HepG2 (cell line): ENCODE data around the gene ATP5F1E. TPM values are rescaled to one million over a fixed set of nuclear protein-coding genes. Genes with fewer than 3 reads are reported as not detected.

Source experiments
- AGO1 ChIP-seq: fragments of 200-400 bp; formaldehyde crosslinking; IDR thresholded peaks from 2 replicates; pipeline ENCODE4 v1.6.1; 2017; ENCODE audit warnings: mild to moderate bottlenecking, low read depth, low read length, moderate library complexity; ENCODE audit not compliant: poor library complexity, severe bottlenecking
- ARHGAP35 ChIP-seq: sonication (generic); formaldehyde crosslinking; IDR thresholded peaks from 2 replicates; pipeline ENCODE4 v1.9.0; 2022; ENCODE audit warnings: mild to moderate bottlenecking, inconsistent platforms, moderate library complexity, missing genetic modification reagents, borderline replicate concordance
- GPBP1L1 ChIP-seq: sonication (generic); formaldehyde crosslinking; IDR thresholded peaks from 2 replicates; pipeline ENCODE4 v1.5.0; 2020; ENCODE audit warnings: mild to moderate bottlenecking, missing genetic modification reagents
- JDP2 ChIP-seq: sonication (generic); formaldehyde crosslinking; IDR thresholded peaks from 2 replicates; pipeline ENCODE4 v1.8.1; 2022; ENCODE audit warnings: missing genetic modification reagents, borderline replicate concordance
- MTF2 ChIP-seq: sonication (generic); formaldehyde crosslinking; IDR thresholded peaks from 2 replicates; pipeline ENCODE4 v1.5.0; 2020; ENCODE audit warnings: missing genetic modification reagents, borderline replicate concordance
- NCOA5 ChIP-seq: sonication (generic); formaldehyde crosslinking; IDR thresholded peaks from 2 replicates; pipeline ENCODE4 v1.4.0; 2020; ENCODE audit warnings: missing genetic modification reagents
- SMAD9 ChIP-seq: sonication (generic); formaldehyde crosslinking; IDR thresholded peaks from 2 replicates; pipeline ENCODE4 v1.5.1; 2020; ENCODE audit warnings: mild to moderate bottlenecking, missing genetic modification reagents
- ZBTB21 ChIP-seq: sonication (generic); formaldehyde crosslinking; IDR thresholded peaks from 2 replicates; pipeline ENCODE4 v1.4.0; 2020; ENCODE audit warnings: missing genetic modification reagents
- ZFP90 ChIP-seq: sonication (generic); formaldehyde crosslinking; IDR thresholded peaks from 2 replicates; pipeline ENCODE4 v1.8.0; 2022; ENCODE audit warnings: missing genetic modification reagents, mild to moderate bottlenecking, inconsistent platforms, borderline replicate concordance
- ZMAT3 ChIP-seq: sonication (generic); formaldehyde crosslinking; conservative IDR thresholded peaks from 2 replicates; pipeline ENCODE4 v1.7.0; 2021; ENCODE audit warnings: missing genetic modification reagents
- ZNF10 ChIP-seq: sonication (generic); formaldehyde crosslinking; IDR thresholded peaks from 2 replicates; pipeline ENCODE4 v1.4.0; 2020; ENCODE audit warnings: mild to moderate bottlenecking, low read depth, missing genetic modification reagents, borderline replicate concordance
- ZNF34 ChIP-seq: sonication (generic); formaldehyde crosslinking; IDR thresholded peaks from 2 replicates; pipeline ENCODE4 v1.4.0; 2020; ENCODE audit warnings: mild to moderate bottlenecking, missing genetic modification reagents, borderline replicate concordance
- ZNF460 ChIP-seq: sonication (generic); formaldehyde crosslinking; IDR thresholded peaks from 2 replicates; pipeline ENCODE4 v1.5.1; 2020; ENCODE audit warnings: missing genetic modification reagents, mild to moderate bottlenecking, borderline replicate concordance
- ZNF563 ChIP-seq: sonication (generic); formaldehyde crosslinking; IDR thresholded peaks from 2 replicates; pipeline ENCODE4 v1.8.0; 2022; ENCODE audit warnings: mild to moderate bottlenecking, moderate library complexity, missing genetic modification reagents
- ZNF609 ChIP-seq: sonication (generic); formaldehyde crosslinking; IDR thresholded peaks from 2 replicates; pipeline ENCODE4 v1.4.0; 2020; ENCODE audit warnings: mild to moderate bottlenecking, missing genetic modification reagents, borderline replicate concordance
- ZNF672 ChIP-seq: sonication (generic); formaldehyde crosslinking; IDR thresholded peaks from 2 replicates; pipeline ENCODE4 v1.8.1; 2022; ENCODE audit warnings: missing genetic modification reagents
- ZNF850 ChIP-seq: sonication (generic); formaldehyde crosslinking; conservative IDR thresholded peaks from 2 replicates; pipeline ENCODE4 v1.9.0; 2021; ENCODE audit warnings: mild to moderate bottlenecking, missing genetic modification reagents
- ZSCAN20 ChIP-seq: sonication (generic); formaldehyde crosslinking; IDR thresholded peaks from 2 replicates; pipeline ENCODE4 v1.4.0; 2020; ENCODE audit warnings: missing genetic modification reagents, mild to moderate bottlenecking, borderline replicate concordance
- ZSCAN5A ChIP-seq: sonication (generic); formaldehyde crosslinking; IDR thresholded peaks from 2 replicates; pipeline ENCODE4 v1.8.0; 2022; ENCODE audit warnings: mild to moderate bottlenecking, missing genetic modification reagents, borderline replicate concordance
- polyA plus RNA-seq, 8 experiments: library from polyadenylated mRNA; depleted of rRNA in 3 of 8; stranded (reverse) in 7 of 8; unstranded in 1 of 8; fragments of >200 nt; fragmentation: Illumina TruSeq in 4 of 8; extraction: Trizol in 4 of 8; gene quantifications; 2 replicates each; pipeline versions ENCODE4 v1.2.1 to v1.2.3, GENCODE V29; 2011 to 2016; ENCODE audit warnings: low read depth in 4 of 8, missing spikeins in 1 of 8, mixed read lengths in 1 of 8; ENCODE audit not compliant: insufficient read depth in 1 of 8
- total RNA-seq, 5 experiments: library from RNA; depleted of rRNA; stranded (reverse); fragments of >200 nt; fragmentation: Illumina TruSeq; extraction: Trizol; gene quantifications; 2 replicates each; pipeline ENCODE4 v1.2.3, GENCODE V29; 2016; ENCODE audit warnings: low read depth in 1 of 5
- TF ChIP-seq, protein P1 (sequence below): IDR thresholded peaks from 2 replicates; pipeline ENCODE4 v1.6.1; 2016; ENCODE audit warnings: mild to moderate bottlenecking, missing biosample characterization, missing genetic modification reagents

ATP5F1E gene
- total and polyA plus RNA-seq, 2 of the 13 experiments (the other 11 are each of a cell fraction or from before 2014, with no cell fraction given), result 121 to 134 TPM

DNA sequence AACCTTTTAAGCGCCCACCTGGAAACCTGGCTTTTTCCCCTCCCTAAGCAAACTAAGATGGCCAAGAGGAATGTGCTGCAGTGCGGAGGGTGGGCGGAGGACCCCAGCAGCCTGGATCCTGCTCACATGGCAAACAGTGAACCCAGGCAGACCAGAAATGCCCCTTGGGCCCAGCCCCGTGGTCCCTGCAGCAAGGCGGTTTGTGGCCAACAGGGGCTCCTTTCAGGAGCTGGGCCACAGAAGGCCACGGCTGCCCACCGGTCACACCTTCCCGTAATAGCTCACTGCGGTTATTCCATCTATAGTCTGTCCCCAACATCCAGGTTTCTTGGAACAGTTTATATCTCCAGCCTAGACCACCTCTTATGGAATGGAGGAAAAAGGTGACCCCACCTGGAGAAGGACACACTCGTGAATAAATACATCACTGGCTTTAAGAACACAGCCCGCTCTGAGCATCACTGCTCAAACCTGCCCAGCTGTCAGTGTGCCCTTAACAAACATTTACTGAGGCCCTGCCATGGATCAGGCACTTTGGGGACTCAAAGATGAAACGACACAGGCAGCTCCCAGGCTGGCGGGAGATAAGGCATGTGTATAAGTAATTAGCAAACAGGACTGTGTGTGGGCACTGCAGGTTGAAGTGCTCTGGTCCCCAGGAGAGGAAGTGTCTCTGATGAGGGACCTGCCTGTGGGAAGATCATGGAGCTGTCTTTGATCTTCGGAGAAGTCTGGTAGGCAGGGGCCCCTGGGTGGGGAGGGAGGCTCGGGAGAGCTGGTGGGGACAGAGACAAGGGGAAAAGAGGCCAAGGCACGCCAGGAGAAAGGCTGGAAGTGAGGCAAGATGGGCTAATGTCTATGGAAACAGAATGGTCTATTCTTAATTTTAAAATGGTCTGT, 16.1 kb downstream of the ATP5F1E start (continued):
- TF ChIP-seq ZNF850 (CRISPR knock-in tag) (no peak), ZSCAN5A (0 out of 2 replicates have a peak, but pooled peaks have one; percentile 96), AGO1 (peak; percentile 38), ZNF609 (CRISPR knock-in tag) (peak; percentile 99), GPBP1L1 (no peak), ZNF460 (CRISPR knock-in tag) (no peak), ZNF563 (CRISPR knock-in tag) (no peak; the same call in 1 of the 2 replicates), SMAD9 (CRISPR knock-in tag) (no peak), ZBTB21 (CRISPR knock-in tag) (no peak), MTF2 (CRISPR knock-in tag) (no peak), ZFP90 (CRISPR knock-in tag) (peak; percentile 29; the same call in 1 of the 2 replicates), ZNF672 (CRISPR knock-in tag) (no peak), ZMAT3 (peak; percentile 77; the same call in 1 of the 2 replicates), ZSCAN20 (peak; percentile 77; the same call in 1 of the 2 replicates), ARHGAP35 (CRISPR knock-in tag) (peak; percentile 71; the same call in 1 of the 2 replicates), ZNF10 (no peak), NCOA5 (CRISPR knock-in tag) (no peak), ZNF34 (CRISPR knock-in tag) (0 out of 2 replicates have a peak, but pooled peaks have one; percentile 63), JDP2 (CRISPR knock-in tag) (no peak)
- TF ChIP-seq, protein P1, sequence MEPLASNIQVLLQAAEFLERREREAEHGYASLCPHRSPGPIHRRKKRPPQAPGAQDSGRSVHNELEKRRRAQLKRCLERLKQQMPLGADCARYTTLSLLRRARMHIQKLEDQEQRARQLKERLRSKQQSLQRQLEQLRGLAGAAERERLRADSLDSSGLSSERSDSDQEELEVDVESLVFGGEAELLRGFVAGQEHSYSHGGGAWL, result no peak; the same call in 1 of the 2 replicates
